ENCODE data around the gene PARD6G.

The PARD6G gene

DNA sequence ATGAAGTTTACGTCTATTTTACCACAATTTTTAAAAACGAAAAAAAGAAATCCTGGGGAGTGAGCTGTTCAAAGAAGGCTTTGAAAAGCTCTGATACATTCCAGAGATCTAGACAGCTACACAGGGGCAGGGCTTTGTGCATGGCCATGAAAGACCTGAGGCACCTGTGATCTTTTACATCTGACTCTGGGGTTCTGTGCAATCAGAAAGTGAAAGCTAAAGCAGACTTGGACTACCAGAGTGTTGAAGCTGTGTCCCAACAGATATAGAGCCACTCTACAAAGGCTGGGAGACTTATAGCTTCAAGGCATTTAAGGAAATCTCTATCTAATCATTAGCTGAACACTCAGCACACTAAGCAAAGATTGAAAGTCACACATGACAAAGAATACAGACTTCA lies 34.1 kb downstream of the PARD6G start:
- DNase-seq (ENCODE audit: low spot score), result no peak

DNA sequence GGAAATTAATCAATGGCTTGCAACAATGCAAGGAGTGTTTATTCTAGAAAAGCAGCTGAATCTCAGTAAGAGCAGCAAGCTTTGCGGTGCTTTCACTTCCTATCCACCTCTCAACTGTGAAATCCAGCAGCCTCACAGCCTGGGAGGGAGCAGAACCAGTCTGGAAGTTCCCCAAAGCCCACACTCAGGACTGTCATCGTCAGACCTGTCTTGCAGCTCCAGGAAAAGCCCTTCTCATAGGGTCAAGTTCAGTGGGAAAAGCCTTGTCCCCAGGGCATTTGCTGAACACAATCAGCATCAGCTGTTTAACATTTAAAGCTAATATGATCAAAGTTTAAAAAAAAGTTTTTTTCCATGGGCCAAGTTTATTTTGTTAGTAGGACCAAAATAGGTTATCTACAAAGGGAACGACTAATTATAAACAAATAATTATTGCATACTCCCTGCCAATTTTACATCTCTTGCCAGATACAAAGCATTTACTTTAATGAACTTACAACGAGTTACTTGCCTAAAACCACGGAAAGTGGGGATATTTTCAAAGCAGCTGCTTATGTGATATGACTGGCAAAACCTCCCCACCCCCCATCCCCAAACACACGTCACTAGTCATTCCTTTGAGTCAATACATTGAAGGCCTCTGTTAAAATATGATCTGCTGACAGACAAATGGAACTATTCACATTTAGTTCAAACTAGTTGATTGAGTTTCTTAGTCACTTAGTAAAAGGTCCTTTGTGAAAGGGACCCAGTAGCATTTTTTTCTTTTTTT lies 36.8 kb downstream of the PARD6G start:
- DNase-seq (ENCODE audit: low spot score), result no peak

DNA sequence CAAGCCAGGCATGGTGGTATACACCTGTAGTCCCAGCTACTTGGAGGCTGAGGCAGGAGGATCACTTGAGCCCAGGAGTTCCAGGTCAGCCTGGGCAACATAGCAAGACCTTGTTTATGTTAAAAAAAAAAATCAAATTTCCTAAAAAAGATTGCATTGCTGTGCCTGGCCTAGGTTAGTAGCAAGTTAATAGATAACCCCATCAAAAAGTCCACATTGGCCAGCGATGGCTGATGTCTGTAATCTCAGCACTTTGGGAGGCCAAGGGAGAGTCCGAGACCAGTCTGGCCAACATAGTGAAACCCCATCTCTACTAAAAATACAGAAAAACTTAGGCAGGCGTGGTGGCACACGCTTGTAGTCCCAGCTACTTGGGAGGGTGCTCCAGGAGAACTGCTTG lies 38.7 kb downstream of the PARD6G start:
- no peak for DNase-seq (ENCODE audit: low spot score)

DNA sequence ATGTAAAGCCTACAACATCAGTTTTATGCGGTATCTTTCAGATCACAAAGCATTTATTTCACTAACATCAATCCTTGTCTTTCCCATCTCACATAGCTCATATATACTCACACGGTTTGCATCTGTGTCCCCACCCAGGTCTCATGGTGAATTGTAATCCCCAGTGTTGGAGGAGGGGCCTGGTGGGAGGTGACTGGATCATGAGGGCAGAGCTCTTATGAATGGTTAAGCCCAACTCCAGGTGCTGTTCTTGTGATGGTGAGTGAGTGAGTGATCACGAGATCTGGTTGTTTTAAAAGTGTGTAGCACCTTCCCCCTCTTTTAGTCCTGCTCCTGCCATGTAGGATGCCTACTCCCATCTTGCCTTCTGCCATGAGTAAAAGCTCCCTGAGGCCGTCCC lies 42.0 kb downstream of the PARD6G start:
- no peak for DNase-seq (ENCODE audit: low spot score)

DNA sequence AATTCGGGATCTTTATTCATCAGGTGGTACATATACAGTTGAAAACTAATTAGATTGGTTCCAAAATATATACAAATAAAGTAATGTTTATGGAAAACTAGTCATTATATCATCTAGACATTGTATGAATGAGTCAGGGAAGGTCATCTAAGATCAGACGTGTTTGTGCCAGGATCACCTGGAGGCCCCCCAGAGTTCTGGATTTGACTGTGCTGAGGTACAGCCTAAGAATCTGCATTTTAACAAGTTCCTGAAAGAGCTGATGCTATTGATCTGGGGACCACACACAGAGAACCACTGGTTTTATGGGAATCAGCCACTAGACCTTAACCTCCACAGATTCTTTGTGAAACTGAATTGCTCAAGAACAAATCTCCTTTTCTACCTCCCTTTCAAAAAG lies 43.2 kb downstream of the PARD6G start:
- no peak for DNase-seq (ENCODE audit: low spot score)

DNA sequence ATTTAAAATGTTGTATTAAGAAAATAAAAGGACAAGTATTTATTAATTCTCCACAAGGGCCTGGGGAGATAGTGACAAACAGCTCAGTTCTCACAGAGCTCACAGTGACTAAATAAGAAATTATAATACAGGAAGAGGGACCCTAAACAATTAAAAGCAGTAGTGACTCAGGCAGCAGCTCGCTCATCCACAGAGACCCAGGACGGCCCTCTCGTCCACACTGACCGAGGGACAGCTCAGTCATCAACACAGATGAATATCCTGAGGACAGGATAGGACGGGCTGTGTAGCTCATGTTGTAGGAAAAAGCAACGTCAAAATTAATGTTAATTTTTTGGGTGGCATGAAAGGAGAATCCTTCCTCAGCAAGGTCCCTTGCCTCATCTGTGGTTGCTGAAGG lies 44.1 kb downstream of the PARD6G start:
- no peak for DNase-seq (ENCODE audit: low spot score)

DNA sequence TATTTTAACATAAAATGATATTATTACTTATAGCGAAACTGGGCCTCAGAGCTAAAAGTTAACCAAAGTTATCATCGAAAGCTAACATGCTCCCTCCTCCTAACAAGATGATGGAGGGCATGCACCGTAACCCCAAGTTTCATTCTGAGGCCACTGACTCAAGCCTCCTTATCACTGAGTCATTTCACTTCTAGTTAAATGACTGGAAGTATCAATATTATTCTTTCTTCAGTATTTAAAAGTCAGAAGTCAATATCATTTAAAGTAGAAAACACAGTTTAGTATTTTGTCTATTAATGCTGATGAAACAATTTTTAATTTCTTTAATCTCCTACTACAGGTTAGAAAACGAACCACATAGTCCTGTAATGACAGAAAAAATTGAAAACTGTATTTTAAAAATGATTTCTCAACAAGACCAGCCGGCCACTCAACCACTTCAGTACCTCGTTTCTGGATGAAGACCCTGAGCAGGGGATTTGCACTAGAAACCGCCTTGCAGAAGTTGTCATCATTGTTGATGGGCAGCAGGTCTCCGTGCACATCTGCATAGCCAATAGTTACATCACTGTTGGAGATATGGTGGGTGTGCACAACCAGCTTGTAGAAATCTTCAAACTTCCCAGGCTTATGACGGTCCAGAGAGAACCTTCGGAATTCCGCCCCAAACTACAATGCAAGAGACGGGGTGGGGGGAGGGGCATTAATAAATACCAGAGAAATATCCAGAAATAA lies 44.9 kb downstream of the PARD6G start:
- no peak for DNase-seq (ENCODE audit: low spot score)

DNA sequence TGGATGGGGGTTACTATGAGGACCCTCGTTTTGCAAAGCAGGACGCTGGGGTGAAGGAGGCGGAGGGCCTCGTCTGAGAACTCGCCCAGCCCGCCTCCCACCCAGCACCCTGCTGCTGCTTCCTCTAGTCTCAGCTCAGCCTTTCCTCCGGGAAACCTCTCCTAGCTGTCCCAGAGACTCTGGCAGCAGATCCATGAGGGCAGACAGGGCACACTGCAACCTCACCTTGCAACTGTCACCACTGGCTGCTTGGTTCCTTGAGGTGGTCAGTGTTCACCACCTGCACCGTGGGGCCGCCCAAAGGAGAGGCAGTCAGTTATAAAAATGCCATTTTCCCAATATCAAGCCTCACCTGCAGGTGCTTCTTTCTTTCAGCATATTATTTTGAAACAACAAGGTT lies 45.6 kb downstream of the PARD6G start:
- DNase-seq (ENCODE audit: low spot score), result no peak

DNA sequence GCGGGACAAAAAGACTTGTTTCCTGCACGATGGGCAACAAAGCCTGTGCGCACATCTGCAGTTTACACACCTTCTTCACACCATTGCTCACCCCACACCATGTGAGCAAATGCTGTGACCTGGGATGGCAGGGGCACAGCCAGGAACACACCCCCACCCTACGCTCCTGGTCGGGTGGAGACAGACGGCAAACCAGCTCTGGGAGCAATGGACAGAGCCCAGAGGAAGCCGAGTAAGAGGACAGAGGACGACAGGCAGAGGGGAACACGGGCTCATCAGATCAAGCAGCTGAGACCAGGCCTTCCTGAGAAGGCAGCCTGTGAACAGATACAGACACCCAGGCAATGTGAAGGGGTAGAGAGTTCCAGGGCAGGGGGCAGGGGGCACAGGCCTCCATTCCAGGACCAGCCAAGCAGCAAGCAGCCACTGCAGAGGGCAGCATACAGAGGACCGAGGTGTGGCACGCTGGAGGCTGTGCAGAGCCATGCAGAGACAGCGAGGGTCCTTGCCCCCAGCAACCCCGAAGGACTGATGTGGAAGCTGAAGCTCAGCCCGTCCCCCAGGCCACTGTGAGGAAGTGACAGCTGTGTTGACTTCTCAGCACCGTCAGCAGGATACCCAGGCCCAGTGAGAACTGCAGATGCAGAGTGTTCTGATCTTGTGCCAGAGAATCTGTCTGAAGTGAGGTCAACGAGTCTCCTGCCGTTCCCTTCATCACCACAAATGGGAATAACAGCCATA lies 46.2 kb downstream of the PARD6G start:
- no peak for DNase-seq (ENCODE audit: low spot score)

DNA sequence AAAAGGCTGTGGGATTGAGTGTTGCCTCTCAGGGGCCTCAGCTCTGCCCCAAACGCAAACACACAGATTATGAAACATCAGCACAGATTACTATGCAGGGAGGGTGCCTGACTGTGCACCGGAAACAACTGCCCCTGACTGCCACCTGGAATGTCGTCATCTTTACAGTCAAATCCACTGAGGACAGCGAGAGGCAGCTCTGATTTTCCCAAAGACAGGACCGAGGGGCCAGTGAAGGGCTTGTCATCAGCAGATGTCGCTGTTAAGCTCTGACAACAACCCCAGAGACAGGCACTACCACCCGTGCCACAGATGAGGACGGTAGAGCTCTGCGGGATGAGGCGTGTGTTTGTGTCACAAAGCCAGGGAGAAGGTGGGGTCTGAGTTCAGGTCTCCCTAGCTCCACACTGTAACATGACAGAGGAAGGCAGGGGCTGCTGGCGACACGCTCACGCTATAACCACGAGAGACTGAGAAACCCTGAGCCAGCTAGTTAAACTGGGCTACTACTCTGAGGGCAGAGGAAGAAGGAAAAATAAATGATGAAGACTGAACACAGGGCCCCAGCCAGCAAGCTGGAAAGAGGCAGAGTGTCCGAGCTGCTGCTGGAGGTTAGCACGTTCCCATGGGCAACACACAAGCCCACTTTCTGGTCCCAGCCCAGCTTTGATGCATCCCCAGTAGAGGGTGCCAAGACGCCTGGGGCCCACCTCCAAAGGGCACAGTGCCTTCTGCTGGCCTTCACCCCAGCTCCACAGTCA lies 47.0 kb downstream of the PARD6G start:
- peak; percentile 43 for DNase-seq (ENCODE audit: low spot score)

DNA sequence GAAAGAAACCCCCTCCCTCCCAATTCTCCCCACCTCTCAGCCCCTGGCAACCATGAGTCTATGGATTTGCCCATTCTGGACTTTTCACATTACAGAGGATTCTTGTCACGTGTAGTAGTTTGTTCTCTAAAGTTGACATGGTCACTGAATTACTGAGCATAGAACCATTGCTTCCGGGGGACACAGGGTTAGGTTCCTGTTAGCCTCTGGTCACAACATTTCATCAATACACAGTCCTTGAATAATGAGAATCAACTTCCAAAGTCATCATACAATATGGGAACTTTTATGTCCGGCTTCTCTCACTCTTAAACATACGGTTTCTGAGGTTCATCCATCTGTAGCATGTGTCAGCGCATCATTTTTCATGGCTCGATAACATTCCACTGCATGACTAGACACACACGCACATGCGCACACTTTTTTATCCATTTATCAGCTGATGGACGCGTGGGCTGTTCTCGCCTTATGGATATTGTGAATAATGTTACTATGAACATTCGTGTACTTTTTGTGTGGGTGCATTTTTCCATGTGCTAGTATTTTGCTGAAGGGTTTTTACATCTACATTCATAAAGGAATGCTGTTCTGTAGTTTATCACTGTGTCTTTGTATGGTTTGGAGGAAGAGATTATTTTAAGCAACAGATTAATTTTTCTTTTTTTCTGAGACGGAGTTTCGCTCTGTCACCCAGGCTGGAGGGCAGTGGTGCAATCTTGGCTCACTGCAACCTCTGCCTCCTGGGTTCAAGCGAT lies 48.1 kb downstream of the PARD6G start:
- no peak for DNase-seq (ENCODE audit: low spot score)

DNA sequence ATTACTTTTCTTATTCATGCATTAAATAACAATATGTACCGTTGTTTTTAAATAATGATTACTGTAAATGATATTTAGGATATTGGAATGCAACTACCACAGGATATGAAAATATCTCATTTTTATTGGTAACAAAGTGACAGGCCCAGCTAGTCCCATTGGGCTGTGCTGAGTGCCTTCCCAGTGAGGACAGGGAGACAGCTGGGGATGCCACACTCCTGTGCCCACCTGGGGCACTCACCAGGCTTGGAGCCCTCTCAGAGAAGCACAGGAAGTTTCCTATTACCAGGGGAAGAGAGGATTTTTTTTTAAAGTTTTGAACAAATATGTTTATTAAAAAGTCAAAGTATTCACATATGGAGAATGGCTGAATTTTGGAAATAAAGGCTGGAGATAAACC lies 48.9 kb downstream of the PARD6G start:
- DNase-seq (ENCODE audit: low spot score), result no peak

DNA sequence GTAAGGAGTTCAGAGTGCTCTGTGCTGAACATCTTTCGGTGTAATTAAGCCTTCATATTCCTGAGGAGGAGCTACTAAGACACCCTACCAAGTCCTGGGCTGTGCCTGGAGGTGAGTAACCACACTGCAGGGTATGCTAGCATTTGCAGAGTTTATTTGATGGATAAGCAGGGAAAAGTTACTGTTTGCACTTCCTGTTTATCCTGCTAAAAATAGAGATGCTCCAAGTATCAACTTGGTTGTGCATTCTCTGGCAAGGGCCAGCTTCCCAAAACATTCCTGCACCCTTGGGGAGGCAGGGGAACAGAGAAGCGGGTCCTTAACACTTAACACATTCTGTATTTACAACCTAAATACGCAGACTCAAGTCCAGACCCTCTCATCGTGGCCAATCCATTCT lies 49.8 kb downstream of the PARD6G start:
- DNase-seq (ENCODE audit: low spot score), result peak; percentile 7

DNA sequence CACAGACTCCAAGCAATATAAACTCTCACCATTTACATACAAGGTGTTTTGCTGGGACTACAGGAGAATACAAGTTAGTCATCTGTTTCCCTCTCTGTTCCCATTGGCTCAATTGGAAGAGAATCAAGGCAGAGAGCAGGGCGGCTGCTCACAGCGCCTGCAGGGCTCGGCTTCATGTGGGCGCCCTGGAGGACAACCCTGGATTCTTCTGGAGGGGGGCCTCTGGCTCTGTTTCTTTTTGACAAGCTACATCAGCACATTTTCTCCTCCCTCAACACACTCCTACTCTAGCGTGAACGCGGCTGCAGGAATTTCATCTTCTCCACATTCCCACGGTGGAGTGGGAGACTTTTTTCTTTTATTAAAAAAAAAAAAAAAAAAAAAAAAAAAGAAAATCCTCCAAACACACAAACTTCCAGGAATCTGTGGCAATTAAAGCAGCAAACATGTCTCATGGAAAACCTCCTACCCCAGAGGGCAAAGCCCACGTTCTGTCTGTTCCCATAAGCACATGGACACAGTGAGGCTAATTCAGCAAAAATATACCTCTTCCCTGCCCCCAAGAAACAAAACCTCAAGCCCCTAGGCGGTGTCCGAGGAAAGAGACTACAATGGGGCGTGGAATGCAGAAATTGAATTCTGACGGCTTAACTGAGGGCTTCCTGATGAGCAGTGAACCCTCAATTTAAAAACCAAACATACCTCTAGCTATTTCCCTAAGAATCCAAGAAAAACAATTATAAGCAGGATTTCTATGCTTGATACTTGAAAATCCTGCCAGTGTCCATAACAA lies 50.6 kb downstream of the PARD6G start:
- DNase-seq (ENCODE audit: low spot score), result peak; percentile 27

DNA sequence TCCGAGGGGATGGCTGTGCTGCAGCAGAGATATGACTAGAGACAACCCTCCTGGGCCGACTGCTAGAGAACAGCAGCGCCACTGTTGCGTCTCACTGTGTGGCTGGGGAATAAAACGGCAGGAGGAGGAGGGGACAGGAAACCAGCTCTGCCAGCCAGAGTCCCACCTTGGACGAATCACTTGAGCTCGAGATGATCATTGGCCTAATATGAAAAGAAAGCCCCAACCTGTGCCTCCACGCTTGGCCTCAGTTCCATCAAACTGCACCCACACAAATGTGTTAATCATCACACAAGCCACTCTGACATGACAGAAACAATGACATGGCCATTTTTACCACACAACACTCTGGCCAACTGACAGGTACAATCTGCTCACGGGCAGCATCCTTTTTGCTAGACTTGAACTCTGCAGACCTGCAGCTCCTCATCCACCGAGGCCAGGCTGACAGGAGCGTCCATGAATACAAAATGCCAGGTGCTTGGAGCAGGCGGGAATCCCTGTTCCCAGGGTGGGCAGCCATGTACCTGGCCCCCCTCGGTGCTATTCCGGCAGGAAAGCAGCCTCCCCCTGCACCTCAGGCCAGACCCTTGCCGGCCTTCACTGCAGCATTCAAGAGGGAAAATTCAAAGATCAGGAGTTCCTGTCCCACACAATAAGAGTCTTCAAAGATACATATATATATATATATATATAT lies 52.3 kb downstream of the PARD6G start:
- peak; percentile 4 for DNase-seq (ENCODE audit: low spot score)

DNA sequence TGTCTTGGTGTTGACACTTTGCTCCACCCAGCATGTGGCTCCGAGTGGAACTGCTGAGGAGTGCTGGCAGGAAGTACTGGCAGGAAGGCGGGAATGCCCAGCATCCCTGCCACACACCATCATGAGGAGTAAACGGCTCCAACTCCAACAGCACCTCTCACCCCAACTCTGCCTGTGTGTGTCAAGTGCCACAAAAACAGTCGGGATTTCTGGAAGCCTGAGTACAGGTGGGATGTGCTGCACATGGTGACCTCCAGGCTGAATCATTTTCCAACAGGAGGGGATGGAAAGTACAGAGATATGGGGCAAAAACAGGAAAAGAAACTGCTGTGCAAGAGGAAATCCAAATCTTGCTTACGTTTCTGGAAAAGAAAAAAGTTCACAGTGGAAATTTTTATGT lies 53.6 kb downstream of the PARD6G start:
- no peak for DNase-seq (ENCODE audit: low spot score)

DNA sequence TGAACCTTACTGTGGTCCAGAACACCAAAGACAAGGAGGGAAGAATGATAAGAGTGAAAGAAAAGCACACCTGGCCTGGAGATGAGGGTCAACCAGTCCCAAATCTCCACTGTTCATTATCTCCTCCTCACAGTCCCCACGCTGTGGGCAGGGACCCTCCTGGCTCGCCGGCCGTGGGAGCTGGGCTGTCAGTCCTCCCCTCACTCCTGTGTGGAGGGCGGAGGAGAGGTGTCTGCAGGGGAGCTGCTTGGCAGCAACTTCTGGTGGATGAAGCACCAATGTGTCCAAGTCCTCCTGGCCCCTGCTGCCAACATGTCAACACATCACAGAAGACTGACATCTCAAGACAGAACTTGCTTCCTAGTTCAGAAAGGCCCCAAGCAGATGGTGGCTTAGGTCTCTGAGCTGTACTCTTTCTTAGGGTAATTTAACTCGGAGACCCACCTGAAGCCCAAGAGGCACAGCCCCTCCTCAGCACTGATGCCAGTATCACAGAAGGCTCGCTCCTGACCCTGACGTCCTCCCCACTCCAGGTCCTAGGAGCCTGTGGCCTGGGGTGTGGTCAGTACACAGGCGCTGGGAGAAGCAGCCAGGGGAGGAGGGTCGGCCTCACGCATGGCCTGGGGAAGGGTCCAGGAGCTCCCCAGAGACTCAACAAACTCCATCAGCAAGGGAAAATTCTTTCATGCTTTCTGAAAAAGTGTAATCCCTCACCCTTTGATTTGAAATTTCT lies 54.5 kb downstream of the PARD6G start:
- DNase-seq (ENCODE audit: low spot score), result no peak

DNA sequence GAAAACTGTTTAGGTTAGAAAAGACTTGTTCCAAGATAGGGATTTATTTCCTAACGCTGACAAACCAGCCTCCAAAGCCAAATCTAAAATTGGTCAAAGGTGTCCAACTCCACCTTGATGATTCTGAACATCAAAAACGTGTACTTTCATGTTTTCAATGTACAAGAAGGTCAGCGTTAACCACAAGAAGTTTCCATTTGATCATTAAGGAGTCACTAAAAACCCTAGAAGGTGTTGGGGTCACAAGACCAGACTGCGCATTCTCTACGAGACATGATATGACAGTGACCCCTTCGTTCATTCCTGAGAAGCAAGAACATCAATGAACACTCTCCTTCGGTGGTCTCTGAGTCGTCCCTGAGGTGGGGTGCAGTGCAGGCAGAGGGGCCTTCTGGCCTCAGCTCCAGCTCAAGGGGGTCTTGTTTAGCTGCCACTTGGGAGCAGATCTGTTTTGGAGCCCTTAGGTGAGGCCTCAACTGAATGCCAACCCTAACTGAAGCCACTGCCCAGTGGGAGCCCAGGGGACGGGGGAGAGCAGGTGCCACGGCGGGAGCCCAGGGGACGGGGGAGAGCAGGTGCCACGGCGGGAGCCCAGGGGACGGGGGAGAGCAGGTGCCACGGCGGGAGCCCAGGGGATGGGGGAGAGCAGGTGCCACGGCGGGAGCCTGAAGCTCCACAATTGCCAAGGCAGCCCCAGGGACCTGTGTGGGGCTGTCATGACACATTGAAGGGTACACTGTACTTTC lies 55.2 kb downstream of the PARD6G start:
- no peak for DNase-seq (ENCODE audit: low spot score)

DNA sequence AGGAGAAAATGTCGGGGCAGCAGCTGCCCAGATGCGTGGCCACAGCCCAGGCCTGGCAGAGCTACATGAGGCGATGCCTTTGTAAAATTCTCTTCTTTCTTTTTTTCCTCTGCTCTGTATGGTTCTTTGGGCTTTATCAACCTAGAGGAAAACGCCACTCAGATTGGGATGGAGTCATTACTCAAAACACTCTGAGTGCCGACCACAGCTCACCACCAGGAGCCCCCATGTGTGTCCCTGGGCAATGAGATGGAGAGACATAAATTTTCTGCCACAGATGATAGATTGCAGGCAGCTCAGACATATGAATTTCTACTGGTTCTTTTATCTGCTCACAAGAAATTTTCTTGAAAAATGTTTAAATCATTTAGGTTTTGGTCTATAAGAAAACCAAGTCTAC lies 56.0 kb downstream of the PARD6G start:
- DNase-seq (ENCODE audit: low spot score), result no peak

Data from AG20443 (cell line).